ENCODE data around the gene MYO1G. TPM values are rescaled to one million over a fixed set of nuclear protein-coding genes. Genes with fewer than 3 reads are reported as not detected.

Gene MYO1G
- total RNA-seq, 1 donor from 2014 or later: 6.0 TPM

GRCh38 chr7:44981035-44981706 lies 2.4 kb upstream of the MYO1G start:
- no peak for DNase-seq (ENCODE audit: low spot score)

- DNase-seq (ENCODE audit: low spot score): no peak
Observed at GRCh38 chr7:44980393-44981034, 1.7 kb upstream of the MYO1G start.

GRCh38 chr7:44979481-44980392 lies 922 bp upstream of the MYO1G start:
- DNase-seq (ENCODE audit: low spot score): no peak

GRCh38 chr7:44977959-44978335 lies 868 bp downstream of the MYO1G start:
- no peak for DNase-seq (ENCODE audit: low spot score)

GRCh38 chr7:44977304-44977958 lies 1.4 kb downstream of the MYO1G start:
- DNase-seq (ENCODE audit: low spot score): no peak

GRCh38 chr7:44976746-44977196 lies 2.0 kb downstream of the MYO1G start:
- no peak for DNase-seq (ENCODE audit: low spot score)

- no peak for DNase-seq (ENCODE audit: low spot score)
Observed at GRCh38 chr7:44976040-44976745, 2.6 kb downstream of the MYO1G start.

- DNase-seq (ENCODE audit: low spot score): no peak
Observed at GRCh38 chr7:44975331-44976039, 3.3 kb downstream of the MYO1G start.

GRCh38 chr7:44974549-44974948 lies 4.3 kb downstream of the MYO1G start:
- no peak for DNase-seq (ENCODE audit: low spot score)

- DNase-seq (ENCODE audit: low spot score): no peak
Observed at GRCh38 chr7:44973610-44974401, 5.0 kb downstream of the MYO1G start.

- no peak for DNase-seq (ENCODE audit: low spot score)
Observed at GRCh38 chr7:44972562-44972961, 6.3 kb downstream of the MYO1G start.

- no peak for DNase-seq (ENCODE audit: low spot score)
Observed at GRCh38 chr7:44971902-44972441, 6.8 kb downstream of the MYO1G start.

GRCh38 chr7:44971188-44971901 lies 7.5 kb downstream of the MYO1G start:
- no peak for DNase-seq (ENCODE audit: low spot score)

- DNase-seq (ENCODE audit: low spot score): no peak
Observed at GRCh38 chr7:44970523-44971051, 8.2 kb downstream of the MYO1G start.

GRCh38 chr7:44969701-44970522 lies 8.9 kb downstream of the MYO1G start:
- no peak for DNase-seq (ENCODE audit: low spot score)

GRCh38 chr7:44969049-44969700 lies 9.6 kb downstream of the MYO1G start:
- no peak for DNase-seq (ENCODE audit: low spot score)

Data from mucosa of gallbladder (tissue), 1 donor.